ENCODE measurements around the gene METRNL.

Gene METRNL

DNA sequence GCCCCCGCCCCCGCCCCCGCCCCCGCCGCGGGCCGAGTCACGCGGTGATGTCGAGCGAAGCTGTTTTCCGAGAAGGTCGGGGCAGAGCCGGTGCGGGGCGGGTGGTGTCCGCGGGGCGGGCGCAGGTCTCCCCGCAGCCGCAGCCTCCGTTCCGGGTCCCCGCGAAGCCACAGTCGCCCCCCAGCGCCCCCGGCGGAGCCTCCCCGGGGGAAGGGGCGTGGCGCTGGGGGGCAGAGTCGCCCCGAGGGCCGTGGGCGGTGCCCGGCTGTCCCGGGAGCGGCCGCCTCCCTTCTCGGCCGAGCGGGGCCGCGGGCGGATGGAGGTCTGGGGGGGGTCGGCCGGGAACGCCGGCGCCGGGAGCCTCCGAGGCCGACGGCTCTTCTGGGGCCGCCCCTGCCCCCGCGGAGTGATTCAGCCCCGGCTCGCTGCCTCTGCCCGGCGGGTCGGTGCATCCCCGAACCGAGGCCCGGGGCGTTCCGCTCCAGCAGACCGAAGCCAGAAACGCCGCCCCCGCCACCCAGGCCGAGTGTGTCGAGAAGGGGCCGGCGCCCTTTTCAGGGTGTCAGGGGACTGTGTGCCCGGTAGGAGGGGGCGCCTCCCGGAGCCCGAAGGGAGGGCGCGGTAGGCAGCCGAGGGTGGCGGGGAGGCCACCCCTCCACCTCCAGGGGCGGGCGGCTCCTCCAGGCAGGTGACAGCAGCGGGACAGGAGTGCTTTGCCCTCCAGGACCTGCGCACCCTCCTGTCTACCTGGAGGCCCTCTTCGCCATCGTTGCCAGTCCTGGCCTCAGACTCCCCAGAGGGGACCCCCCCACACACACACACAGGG, 1.7 kb downstream of the METRNL start:
- Histone ChIP-seq H3K9ac (no peak overlapping the region), H3K4me2 (no peak overlapping the region), H3K79me2 (ENCODE audit: insufficient read depth, low read depth) (no peaks in the 10 kb centered on the region), H4K20me1 (ENCODE audit: insufficient read depth) (no peaks in the 10 kb centered on the region), H3K27ac (no peak overlapping the region), H2AFZ (ENCODE audit: low read depth) (no peak overlapping the region), H3K4me1 (ENCODE audit: low read depth, poor library complexity, severe bottlenecking) (no peaks in the 10 kb centered on the region), H3K27me3 (ENCODE audit: insufficient read depth, low read depth) (peaks cover 78% of the 10 kb centered on the region), H3K4me3 (IDR thresholded peaks at IDR 0.05; ENCODE audit: insufficient read depth, low read depth, low read length) (no peak overlapping the region), H3K36me3 (ENCODE audit: insufficient read depth) (no peaks in the 10 kb centered on the region)
- TF ChIP-seq, protein P1, sequence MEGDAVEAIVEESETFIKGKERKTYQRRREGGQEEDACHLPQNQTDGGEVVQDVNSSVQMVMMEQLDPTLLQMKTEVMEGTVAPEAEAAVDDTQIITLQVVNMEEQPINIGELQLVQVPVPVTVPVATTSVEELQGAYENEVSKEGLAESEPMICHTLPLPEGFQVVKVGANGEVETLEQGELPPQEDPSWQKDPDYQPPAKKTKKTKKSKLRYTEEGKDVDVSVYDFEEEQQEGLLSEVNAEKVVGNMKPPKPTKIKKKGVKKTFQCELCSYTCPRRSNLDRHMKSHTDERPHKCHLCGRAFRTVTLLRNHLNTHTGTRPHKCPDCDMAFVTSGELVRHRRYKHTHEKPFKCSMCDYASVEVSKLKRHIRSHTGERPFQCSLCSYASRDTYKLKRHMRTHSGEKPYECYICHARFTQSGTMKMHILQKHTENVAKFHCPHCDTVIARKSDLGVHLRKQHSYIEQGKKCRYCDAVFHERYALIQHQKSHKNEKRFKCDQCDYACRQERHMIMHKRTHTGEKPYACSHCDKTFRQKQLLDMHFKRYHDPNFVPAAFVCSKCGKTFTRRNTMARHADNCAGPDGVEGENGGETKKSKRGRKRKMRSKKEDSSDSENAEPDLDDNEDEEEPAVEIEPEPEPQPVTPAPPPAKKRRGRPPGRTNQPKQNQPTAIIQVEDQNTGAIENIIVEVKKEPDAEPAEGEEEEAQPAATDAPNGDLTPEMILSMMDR (conservative IDR thresholded peaks at IDR 0.05; ENCODE audit: low read depth, low read length): no peak

DNA sequence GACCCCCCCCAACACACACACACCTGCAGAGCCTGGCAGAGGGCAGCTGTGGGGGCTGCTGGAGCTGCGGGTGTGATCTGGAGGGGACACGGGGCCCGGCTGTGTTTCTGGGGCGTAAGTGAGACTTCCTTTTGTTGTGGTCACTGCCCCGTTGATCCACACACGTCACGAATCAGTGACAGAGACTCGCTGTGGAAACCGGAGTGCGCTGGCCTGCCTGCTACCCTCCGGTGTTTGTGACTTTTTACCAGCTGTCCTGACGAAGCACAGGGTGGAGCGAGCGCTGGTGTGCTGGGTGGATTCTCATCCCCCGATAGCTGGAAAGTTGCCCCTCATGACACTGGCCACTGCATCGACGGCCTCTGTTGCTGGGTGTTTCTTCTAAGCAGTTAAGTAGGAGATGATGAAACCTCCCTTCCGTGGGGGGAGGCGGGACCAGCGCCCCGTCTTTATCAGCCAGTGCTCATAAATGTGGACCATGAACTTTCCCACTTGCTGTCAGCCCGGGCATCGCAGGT, 2.3 kb downstream of the METRNL start:
- Histone ChIP-seq H3K4me3 (IDR thresholded peaks at IDR 0.05; ENCODE audit: insufficient read depth, low read depth, low read length) (no peak overlapping the region), H3K9ac (no peak overlapping the region), H3K36me3 (ENCODE audit: insufficient read depth) (no peaks in the 10 kb centered on the region), H3K79me2 (ENCODE audit: insufficient read depth, low read depth) (no peaks in the 10 kb centered on the region), H3K27ac (no peak overlapping the region), H3K27me3 (ENCODE audit: insufficient read depth, low read depth) (peaks cover 78% of the 10 kb centered on the region), H4K20me1 (ENCODE audit: insufficient read depth) (no peaks in the 10 kb centered on the region), H3K4me2 (no peak overlapping the region), H3K4me1 (ENCODE audit: low read depth, poor library complexity, severe bottlenecking) (no peaks in the 10 kb centered on the region), H2AFZ (ENCODE audit: low read depth) (no peak overlapping the region)
- TF ChIP-seq, protein P1 (conservative IDR thresholded peaks at IDR 0.05; ENCODE audit: low read depth, low read length): no peak

GRCh38 chr17:83082424-83082823, 3.0 kb downstream of the METRNL start:
- no peaks in the 10 kb centered on the region for H3K4me1 ChIP-seq (ENCODE audit: low read depth, poor library complexity, severe bottlenecking)
- no peak overlapping the region for H3K27ac ChIP-seq
- H3K4me2 ChIP-seq: no peak overlapping the region

GRCh38 chr17:83082909-83083367, 3.5 kb downstream of the METRNL start:
- no peak overlapping the region for H3K9ac ChIP-seq
- TF ChIP-seq, protein P1 (conservative IDR thresholded peaks at IDR 0.05; ENCODE audit: low read depth, low read length): no peak
- no peaks in the 10 kb centered on the region for H3K36me3 ChIP-seq (ENCODE audit: insufficient read depth)
- H4K20me1 ChIP-seq (ENCODE audit: insufficient read depth): no peaks in the 10 kb centered on the region
- H3K4me1 ChIP-seq (ENCODE audit: low read depth, poor library complexity, severe bottlenecking): no peaks in the 10 kb centered on the region
- H3K27me3 ChIP-seq (ENCODE audit: insufficient read depth, low read depth): peaks cover 75% of the 10 kb centered on the region
- no peak overlapping the region for H3K27ac ChIP-seq
- no peak overlapping the region for H3K4me3 ChIP-seq (IDR thresholded peaks at IDR 0.05; ENCODE audit: insufficient read depth, low read depth, low read length)
- no peaks in the 10 kb centered on the region for H3K79me2 ChIP-seq (ENCODE audit: insufficient read depth, low read depth)
- H3K4me2 ChIP-seq: no peak overlapping the region
- H2AFZ ChIP-seq (ENCODE audit: low read depth): no peak overlapping the region

More at GRCh38 chr17:83082424-83082823, 3.0 kb downstream of the METRNL start:
- H3K4me3 ChIP-seq (IDR thresholded peaks at IDR 0.05; ENCODE audit: insufficient read depth, low read depth, low read length): no peak overlapping the region
- TF ChIP-seq, protein P1 (conservative IDR thresholded peaks at IDR 0.05; ENCODE audit: low read depth, low read length): no peak
- H3K9ac ChIP-seq: no peak overlapping the region
- H3K27me3 ChIP-seq (ENCODE audit: insufficient read depth, low read depth): peaks cover 77% of the 10 kb centered on the region
- no peaks in the 10 kb centered on the region for H4K20me1 ChIP-seq (ENCODE audit: insufficient read depth)
- H3K79me2 ChIP-seq (ENCODE audit: insufficient read depth, low read depth): no peaks in the 10 kb centered on the region
- no peak overlapping the region for H2AFZ ChIP-seq (ENCODE audit: low read depth)
- no peaks in the 10 kb centered on the region for H3K36me3 ChIP-seq (ENCODE audit: insufficient read depth)

Data from KMS-11 (cell line).